GM19397 (cell line): Measurements from ENCODE around the gene TRMT112.

Source experiments
- ATAC-seq: cut with Tn5 transposase; IDR thresholded peaks from one replicate; pipeline ENCODE4 v1.9.1; 2021; ENCODE audit warnings: mild to moderate bottlenecking, moderate library complexity; ENCODE audit not compliant: unreplicated experiment

Gene TRMT112

DNA sequence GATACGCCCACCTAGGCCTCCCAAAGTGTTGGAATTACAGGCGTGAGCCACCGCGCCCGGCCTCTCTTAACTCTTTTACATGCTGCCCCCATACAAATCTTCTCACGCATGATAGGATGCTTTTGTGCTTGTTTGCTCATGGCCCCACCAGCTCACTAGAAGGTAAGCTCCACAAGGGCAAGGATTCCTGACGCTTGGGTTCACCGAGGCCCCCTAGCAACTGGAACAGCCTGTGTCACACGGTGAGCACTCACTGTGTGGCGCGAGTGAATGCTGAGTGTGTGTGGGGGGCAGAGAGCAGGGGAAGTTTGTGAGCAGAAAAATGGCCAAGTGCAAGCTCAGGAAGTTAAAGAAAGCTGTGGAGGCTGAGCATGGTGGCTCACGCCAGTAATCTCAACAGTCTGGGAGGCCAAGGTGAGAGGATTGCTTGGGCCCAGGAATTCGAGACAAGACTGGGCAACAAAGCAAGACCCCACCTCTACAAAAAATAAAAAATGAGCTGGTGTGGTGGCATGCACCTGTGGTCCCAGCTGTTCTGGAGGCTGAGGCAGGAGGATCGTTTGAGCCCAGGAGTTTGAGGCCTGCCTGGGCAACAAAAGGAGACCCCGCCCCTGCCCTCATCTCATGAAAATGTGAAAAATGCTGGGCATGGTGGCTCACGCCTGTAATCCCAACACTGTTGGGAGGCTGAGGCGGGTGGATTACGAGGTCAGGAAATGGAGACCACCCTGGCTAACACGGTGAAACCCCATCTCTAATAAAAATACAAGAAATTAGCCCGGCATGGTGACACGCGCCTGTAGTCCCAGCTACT is 35.2 kb downstream of the TRMT112 start:
- ATAC-seq: no peak

DNA sequence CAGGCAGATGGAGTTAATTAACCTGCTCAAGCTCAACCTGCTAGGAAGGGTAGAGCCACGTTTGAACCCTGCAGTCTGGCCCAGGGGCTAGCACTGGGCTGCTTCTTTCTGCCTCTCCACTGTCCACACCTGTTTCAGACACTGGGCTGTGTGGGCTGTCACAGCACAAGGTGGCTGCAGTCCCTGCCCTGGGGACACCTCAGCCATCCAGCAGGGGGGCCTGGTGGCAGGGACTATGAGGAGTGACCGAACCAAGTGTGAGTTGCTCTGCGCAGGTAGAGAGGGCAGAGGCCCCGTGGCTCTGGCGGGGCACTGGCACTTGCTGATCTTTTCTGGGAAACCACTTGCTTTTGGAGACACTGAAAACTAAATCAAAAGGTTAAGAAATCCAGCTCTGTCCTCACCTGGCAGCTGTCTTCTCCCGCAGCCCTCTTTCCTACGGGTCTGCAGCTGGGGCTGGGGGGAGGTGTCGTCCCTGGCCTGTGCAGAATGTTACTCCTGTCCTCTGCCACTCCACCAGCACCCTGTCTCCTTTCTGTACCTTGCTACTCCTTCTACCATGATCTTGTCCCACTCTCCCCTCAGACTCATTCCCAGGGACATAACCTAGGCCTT is 38.7 kb downstream of the TRMT112 start:
- no peak for ATAC-seq

DNA sequence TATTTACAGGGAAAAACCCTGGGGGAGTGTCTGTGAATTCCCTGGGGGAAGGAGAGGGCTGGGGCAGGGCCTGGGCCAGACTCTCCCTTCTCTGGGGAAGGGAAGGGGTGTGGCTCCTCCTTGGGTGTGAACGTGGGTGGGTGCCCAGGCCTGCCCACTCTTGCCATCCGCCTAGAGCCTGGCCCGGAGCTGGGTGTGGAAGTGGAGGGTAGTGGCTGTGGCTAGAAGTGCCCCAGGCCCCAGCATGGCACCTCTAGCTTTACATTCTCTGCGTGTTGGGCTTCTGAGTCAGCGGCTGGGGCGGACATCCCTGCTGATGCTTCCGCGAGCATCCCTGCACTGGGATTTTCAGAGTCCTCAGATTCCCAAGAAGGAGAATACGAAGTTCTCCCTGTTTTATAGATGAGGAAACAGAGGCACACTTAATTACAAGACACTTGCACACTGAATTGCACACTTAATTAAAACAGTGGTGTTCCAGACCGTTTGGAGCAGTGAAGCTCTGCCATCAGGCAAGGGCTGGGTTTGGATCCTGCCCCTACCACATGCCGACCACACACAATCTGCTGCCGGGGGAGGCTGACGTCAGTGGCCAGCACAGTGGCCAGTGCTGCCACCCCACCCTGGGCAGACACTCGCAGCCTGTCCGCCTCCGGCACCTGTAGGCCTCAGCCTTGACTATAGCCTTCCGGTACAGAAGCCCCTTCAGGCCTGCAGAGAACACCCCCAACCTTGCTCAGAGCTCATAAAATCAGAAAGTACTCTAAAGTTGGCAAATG is 40.5 kb downstream of the TRMT112 start:
- no peak for ATAC-seq

DNA sequence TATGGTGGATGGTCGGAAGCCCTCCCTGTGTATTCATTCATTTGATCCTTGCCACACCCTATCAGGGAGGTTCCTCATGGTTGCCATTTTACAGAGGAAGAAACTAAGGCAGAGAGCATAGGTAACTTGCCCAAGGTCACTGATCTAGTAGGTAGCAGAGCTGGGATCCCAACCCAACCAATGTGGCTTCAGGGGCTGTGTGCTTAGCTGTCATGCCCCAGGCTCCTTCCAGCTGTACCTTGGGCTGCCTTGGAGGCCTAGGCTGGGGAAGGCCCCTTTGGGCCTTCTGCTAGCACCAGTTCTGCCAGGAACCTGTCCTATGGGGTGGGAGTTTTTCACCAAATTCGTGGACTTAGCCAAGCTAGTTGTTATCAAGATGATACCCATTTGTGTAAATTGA is 41.5 kb downstream of the TRMT112 start:
- no peak for ATAC-seq

DNA sequence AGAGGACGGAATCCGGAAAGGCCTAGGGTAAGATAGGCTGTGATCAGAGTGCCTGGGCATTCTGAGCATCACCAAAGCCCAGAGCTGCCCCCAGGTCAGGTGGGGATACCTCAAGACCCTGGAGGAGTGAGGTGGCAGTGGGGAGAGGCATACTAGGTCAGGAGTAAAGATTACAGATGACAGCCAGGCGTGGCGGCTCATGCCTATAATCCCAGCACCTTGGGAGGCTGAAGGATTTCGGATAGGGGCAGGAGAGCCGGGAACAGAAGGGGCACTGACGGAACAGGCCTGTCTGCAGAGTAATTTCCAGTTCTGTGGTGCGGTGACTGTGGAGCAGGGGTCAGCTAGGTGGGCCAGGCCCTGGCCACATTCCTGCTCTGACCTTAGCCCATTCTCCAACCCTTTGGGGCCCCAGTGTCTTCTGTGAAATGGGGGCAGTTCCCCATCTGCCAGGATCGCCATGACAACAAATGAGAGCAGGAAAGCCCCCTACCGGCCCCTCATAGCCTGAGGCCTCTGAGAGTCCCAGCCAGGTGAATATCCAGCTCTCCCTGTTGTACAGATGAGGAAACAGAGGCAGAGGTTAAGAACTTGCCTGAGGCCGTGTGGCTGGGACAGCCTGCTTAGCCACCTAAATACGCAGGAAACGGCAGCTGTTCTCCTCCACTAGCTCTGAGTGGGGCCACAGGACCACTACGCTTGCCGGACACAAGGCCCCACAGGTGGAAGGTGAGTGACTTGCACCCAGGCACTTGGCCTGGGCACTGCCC is 42.1 kb downstream of the TRMT112 start:
- ATAC-seq: no peak

DNA sequence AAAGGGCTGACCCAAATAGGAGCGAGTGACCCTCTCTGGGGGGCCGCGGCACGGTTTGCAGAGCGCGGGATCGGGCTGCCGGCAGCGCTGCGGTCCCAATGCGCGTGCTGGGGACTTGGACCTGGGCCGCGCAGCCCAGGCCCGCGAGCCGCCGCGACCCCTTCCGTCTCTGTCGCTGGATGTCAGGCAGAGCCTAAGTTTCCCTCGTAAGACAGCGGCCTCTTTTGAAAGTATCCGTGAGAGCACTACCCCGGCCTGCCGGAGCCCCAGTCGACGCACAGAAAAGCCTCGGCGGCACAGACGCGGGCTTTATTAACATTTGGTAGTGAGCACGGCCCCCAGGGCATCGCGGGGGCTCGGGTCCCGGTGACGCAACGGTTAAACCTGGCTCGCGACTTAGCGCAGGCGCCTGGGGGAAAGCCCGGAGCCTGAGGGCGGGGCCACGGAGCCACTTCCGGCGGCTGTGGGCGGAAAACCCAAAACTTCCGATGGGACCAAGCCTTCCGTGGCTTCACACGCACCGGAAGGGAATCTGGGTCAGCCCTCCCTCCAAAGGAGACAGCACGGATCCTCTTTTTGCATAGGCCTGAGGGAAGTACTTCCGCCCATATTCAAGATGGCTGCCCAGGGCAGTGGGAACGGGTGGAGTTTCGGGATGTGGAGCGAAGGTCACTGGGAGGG is 47.7 kb downstream of the TRMT112 start:
- peak; percentile 58 for ATAC-seq

DNA sequence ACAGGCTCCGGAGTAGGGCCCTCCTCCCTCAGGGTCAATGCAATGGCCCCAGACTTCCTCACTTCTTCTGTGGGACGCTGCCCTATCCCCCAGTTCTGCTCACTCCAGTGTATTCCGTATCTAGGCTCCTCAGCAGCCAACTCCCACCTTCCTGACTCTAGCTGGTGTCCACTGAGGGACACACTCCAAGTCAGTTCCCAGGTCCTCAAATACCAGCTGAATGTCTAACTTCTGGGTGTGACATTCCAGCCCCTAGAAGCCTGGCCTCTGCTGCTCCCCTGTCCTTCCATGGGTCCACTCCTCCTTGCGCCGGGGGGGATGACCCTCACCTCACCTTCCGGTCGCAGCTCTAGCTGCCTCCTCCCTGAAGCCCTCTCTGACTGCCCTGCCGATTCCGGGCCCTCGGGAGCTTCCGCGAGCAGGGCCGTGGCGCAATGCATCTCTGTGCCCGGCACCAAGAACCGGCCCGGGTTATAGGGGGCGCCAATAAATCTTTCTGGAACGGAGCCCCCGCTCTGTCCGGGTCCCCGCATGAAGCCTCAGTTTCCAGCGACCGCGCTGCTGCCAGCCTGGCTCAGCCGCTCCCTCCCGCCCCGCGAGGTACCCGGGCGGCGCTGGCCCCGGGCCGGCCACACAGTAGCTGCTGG is 48.3 kb downstream of the TRMT112 start:
- peak; percentile 16 for ATAC-seq

DNA sequence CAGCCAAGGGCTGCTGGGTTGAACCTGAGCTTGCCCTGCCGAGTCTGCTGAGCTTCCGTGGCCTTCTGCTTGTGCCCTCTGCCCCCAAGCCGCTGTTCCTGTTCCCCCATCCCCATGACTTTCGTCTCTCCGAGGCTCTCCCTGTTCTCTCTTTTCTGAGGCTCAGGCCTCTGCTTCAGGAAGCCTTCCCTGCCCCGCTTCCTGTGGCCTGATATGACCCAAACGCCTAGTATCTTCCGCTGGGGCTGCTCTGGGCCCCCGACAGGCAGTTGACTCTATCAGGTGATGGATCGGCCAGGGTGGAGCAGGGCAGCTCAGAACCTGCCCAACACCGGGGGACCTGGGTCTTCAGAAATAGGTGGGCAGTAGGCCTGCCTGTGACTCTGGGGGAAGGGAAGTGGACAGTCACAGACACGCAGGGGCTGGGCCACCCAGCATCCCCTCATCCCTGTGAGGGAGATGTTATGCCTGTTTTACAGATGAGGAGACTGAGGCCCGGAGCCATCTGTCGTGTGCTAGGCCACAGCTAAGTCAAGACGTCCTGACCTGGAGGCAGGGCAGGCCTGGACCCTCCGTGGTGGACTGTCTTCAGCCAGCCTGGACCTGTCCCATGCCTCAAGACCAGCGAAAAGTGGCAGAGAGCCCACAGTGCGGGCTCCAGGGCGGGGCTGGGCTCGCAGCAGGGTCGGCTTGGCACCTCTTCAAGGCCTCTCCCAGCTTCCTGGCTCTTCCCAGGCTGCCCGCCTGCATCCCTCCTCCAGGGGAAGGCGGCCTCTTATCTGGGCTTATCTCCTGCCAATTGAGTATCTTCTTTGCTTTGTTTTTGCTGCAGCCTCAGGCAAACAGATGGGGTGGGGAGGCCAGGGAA is 49.1 kb downstream of the TRMT112 start:
- ATAC-seq: no peak

DNA sequence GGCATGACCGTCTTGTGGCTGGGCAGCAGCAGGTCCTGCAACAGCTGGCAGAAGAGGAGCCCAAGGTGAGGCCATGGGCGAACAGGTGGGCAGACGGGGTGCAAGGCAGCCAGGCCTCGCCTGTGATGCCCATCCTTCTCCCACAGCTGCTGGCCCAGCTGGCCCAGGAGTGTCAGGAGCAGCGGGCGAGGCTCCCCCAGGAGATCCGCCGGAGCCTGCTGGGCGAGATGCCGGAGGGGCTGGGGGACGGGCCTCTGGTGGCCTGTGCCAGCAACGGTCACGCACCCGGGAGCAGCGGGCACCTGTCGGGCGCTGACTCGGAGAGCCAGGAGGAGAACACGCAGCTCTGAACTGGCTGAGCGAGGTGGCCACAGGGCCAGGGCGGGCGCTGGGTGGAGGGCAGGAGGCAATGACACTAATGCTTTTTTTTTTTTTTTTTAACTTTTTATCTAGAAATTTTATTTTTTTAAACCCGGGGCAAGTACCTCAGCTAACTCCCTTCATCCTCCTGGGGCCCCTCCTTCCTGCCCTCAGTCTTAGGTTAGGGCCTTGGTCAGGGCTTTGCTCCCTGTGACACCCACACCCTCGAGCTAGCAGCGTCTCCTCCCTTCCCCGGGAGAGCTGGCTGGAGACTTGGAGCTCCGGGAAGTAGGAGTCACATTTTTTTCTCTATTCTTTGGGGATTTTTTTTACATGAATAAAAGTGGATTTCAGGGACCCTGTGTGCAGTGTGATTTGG is 50.0 kb downstream of the TRMT112 start:
- no peak for ATAC-seq
